Inferior parietal cortex (tissue), 1 donor: Measurements from ENCODE around the gene C1orf35.

Experiments used
- DNase-seq: peaks from one replicate; pipeline ENCODE4 v3.0.0-alpha.2; 2016; ENCODE audit errors: extremely low spot score

The C1orf35 gene

GRCh38 chr1:228109073-228109961 is 6.2 kb upstream of the C1orf35 start, which contains the start of gene MRPL55:
Gene MRPL55 (minus strand): TSS chr1:228109299. CDS start chr1:228108260, 1,039 bp downstream.
- DNase-seq: peak; percentile 99

DNA sequence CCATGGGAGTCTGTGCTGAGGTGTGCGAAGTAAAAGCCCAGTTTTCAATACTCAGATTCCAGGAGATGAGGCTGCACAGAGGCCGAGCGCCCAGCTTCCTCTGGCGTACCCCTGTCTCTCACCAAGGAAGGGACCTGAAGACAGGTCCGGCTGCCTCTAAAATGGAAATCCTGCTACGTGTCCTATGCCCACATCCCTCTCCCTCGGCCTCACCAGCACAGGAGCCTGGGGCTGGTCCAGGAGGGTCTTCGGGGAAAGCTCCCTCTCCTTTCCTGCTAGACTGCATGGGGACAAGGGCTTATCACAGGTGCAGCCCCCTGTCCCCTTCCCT is 5.6 kb upstream of the C1orf35 start:
- no peak for DNase-seq

DNA sequence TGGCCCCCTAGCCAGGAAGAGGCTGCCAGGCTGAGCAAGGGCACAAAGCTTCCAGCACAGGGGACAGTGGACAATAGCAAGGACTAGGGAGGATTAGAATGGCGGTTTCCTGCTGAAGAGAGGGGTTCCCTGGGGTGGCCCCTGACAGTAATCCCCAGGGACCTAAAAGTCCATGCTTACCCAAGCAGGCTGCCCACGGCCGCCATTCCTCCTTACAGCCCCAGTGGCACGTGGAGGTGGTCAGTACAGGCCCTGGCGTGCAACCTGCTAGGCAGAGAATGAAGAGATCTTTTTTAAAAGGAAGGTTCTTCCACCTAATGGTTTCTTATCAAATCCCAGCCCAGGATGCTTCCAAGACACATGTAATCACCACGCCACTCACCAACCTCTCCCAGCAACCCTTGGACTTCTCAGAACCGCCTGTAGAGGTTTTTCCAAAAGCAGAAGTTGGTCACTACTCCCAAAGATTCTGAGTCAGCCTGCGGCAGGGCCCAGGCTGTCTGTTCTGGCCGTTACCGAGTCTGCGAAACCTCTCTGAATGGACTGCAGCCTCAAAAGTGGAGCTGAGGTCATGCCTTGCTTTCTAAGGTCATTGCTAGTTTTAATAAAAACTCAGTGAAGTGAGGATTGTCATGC is 5.0 kb upstream of the C1orf35 start:
- no peak for DNase-seq

DNA sequence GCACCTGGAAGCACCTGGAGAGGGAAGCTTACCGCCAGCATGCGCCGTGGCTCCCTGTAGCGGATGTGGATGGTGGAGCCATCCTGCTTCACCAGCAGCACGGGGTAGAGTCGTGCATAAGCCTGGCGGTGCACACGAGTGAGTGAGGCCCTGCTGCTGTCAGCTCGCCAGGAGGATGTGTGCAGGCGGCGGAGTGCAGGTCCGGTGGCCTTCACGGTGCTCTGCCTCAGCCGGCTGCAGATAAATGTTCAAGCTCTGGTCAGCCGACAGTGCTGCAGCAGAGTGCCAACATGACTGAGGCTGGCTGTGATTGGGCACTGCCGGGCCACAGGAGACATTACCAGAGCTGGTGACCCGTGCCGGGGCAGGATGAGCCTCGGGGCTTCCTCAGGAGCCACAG is 4.5 kb upstream of the C1orf35 start:
- no peak for DNase-seq

DNA sequence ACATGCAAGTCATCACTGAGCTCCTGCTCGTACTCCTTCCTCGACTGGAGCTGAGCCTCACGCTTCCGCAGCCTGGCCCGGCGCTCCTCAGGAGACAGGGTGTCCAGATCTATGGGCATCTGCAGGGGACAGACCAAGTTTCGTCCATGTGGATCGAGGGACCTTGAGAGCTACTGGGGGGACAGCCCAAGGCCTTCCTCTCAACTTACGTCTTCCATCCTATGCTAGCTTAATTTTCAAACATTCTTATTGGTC is 3.6 kb upstream of the C1orf35 start:
- no peak for DNase-seq

DNA sequence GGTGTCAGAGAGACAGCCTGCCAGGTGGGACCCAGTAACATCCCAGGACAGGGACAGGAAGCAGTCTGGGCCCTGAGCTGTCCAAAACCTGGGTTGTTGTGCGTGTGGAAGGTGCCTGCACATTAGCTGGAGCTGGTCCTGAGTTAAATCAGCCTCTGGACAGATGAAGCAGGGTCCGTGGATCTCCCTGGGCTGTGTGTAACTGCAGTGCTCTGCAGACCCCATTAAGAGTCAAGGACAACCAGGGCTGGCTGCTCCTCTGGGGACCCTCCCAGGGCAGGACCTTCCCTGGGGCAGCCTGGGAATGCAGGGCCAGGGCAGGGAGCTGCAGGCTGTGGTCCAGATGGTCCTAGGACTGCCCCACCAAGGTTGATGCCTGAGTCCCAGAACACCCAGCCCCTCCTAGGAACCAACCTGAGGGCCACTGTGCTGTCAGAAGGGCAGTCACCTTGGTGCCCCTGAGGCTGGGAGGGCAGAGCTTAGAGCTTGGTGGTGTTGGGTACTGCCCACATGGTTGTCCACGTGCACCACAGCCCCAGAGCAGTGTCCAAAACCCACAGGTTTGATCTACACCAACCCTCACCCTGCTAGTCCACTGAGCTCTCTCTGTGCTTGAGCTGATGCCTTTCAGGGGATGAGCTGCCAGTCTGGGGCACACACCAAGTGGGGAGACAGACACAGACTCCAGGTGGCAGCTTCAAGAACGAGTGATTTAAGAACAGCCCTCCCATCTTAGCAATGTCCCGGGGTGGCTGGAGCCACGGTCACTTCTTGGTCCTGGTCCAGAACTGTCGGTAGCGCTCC is 3.1 kb upstream of the C1orf35 start:
- no peak for DNase-seq

DNA sequence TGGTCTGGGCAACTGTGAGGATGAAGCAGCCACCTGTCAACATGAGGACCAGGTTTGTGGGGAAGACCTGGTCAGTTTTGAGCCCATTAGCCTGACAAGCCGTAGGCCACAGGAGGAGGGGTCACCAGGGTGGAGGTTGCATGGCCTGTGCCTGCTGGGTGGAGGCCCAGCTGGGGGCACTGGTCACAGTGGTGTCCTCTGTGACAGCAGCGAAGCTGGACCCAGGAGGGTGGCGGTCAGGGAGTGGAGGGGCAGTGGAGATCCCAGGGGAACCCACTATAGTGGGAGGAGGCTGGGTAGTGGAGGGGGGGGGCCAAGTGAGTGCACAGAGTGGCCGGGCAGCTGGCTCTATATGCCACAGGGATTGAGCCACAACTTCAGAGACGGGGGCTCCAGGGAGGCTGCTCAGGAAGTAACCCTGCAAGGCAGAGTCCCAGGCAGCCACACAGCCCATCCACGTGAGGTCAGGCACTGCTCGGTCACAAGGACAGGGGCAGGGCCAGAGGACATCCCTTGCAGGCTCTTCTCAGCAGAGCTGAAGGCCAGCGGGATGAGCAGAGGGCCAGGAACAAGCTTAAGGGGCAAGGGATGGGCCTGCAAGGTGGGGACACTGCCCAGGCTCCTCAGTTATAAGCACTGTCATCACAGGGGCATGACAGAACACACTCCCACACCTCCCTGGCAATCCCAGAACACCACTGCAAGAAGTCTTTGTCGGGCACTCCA is 2.3 kb upstream of the C1orf35 start:
- no peak for DNase-seq

DNA sequence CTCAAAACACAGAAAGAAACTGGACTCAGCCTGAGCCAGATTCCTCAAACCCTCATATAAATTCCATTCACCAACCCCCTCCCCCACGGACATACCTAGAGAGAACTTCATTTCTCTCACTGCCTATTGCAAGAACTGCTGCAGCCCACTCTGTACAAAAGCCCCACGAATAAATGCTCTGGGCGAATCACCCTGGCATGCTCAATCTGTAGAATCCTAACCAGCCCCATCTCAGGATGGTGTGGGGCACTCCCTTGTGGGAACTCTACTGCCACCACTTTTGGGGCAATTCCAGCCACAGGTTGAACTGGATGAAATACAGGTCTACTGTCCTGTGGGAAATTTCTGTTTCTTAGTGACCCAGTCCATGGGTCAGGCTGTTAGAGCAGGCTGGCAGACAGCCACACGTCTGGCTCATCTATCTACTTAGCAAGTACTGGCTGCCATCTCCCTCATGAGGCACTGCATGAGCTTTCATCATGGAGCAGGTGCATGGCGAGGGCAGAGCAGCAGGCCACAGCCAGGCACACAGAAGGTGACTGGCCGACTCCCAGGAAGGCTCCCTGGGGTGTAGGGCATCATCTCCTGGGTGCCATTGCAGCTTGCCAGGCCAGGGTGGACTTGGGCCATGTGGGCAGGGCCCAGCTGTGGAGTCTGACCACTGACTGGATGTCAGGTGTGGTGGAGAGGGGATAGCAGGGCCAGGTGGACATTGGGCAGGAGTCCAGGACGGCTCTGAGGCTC is 1.6 kb upstream of the C1orf35 start:
- no peak for DNase-seq

GRCh38 chr1:228101994-228102790 is 933 bp downstream of the C1orf35 start:
- DNase-seq: no peak

- no peak for DNase-seq
These were observed 1.5 kb downstream of the C1orf35 start for GRCh38 chr1:228101614-228101993.

GRCh38 chr1:228100822-228101613 is 2.1 kb downstream of the C1orf35 start:
- no peak for DNase-seq

DNA sequence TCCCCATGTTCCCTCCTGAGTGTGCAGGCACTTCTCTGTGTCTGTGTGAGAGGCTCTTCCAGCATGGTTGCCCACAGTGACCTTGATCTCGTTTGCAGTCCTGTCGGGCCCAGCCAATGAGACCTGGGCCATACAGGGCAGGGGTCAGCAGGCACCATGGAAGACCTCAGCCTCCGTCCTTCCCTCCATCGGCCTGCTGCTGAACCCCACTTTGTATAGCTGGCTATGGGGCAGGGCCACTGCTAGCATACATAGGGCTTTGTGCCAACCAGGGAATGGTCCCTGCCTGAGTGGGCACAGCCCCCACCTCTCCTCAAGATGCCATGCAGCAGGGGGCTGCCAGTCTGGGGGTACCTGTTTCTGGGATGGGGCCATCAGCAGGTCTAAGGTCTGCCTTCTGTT is 3.8 kb downstream of the C1orf35 start:
- no peak for DNase-seq

- DNase-seq: no peak
These were observed 4.7 kb downstream of the C1orf35 start for GRCh38 chr1:228098323-228098931.

- DNase-seq: no peak
These were observed 5.6 kb downstream of the C1orf35 start for GRCh38 chr1:228097333-228098081.

GRCh38 chr1:228096416-228097332 is 6.5 kb downstream of the C1orf35 start:
- no peak for DNase-seq

DNA sequence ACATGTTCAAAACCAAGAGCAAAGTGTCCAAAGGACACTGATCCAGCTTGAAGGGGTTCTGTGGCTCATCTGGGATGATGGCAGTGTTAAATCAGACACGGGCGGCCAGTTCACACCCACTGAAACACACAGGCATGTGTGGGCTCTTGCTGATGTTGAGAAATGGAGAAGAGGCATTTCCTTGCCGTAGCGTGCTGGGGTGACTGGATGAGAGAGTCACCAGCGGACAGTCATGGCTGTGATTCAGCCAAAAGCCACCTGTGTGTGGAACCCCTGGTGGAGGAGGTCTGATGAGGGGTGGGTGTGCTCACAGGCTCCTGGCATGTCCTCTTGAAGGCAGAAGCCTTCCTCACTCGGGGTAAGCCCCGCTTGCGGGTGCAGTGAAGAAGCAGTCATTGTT is 7.2 kb downstream of the C1orf35 start:
- DNase-seq: no peak

GRCh38 chr1:228095161-228095560 is 8.0 kb downstream of the C1orf35 start:
- no peak for DNase-seq
